Measurements from ENCODE around the gene DOCK7.

The DOCK7 gene

GRCh38 chr1:62561306-62561705 is 126.9 kb downstream of the DOCK7 start:
- Histone ChIP-seq H3K36me3 (ENCODE audit: control insufficient read depth, low read length) (no peaks in the 10 kb centered on the region), H4K20me1 (ENCODE audit: control insufficient read depth, insufficient read depth, low read depth, low read length) (no peaks in the 10 kb centered on the region), H3F3A (ENCODE audit: control insufficient read depth, insufficient read depth) (no peaks in the 10 kb centered on the region), H3K9me2 (replicated peaks; ENCODE audit: control insufficient read depth, low read length) (no peaks in the 10 kb centered on the region), H3K27me3 (ENCODE audit: control insufficient read depth, low read length) (no peaks in the 10 kb centered on the region), H3K9me3 (ENCODE audit: control insufficient read depth, insufficient read depth, low read length) (no peaks in the 10 kb centered on the region), H3K4me3 (ENCODE audit: low read length) (no peak overlapping the region), H3K4me2 (ENCODE audit: low read length) (no peak overlapping the region), H3K79me2 (ENCODE audit: control insufficient read depth, low read length) (no peaks in the 10 kb centered on the region), H3K4me1 (ENCODE audit: control insufficient read depth, low read length) (no peaks in the 10 kb centered on the region), H3K27ac (ENCODE audit: low read depth, low read length) (no peak overlapping the region)
- no peak for TF ChIP-seq EZH2phosphoT487 (IDR thresholded peaks at IDR 0.05; ENCODE audit: borderline replicate concordance, low read length)
- TF ChIP-seq, protein P1, sequence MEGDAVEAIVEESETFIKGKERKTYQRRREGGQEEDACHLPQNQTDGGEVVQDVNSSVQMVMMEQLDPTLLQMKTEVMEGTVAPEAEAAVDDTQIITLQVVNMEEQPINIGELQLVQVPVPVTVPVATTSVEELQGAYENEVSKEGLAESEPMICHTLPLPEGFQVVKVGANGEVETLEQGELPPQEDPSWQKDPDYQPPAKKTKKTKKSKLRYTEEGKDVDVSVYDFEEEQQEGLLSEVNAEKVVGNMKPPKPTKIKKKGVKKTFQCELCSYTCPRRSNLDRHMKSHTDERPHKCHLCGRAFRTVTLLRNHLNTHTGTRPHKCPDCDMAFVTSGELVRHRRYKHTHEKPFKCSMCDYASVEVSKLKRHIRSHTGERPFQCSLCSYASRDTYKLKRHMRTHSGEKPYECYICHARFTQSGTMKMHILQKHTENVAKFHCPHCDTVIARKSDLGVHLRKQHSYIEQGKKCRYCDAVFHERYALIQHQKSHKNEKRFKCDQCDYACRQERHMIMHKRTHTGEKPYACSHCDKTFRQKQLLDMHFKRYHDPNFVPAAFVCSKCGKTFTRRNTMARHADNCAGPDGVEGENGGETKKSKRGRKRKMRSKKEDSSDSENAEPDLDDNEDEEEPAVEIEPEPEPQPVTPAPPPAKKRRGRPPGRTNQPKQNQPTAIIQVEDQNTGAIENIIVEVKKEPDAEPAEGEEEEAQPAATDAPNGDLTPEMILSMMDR (IDR thresholded peaks at IDR 0.05; ENCODE audit: low read depth, low read length, poor library complexity, severe bottlenecking) = no peak

DNA sequence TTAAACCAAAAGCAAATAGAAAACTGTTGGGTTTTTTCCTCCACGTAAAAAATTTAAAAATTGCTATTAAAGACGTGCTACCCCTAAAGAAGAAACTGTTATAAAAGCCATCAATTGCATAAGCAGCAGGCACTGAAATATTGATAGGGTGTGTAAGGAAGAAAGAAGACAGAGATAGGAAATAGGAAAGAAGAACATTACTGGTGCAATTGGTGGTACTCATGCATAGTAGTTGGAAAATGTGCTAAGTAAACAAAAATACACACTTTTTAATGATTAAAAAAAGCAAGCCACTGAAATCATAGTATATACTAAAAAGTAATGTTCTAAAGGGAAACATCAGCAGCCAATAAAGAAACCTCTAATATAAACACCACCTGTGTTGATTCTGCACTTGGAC is 143.6 kb downstream of the DOCK7 start:
- Histone ChIP-seq H3K27ac (ENCODE audit: low read depth, low read length) (no peak overlapping the region), H3K4me1 (ENCODE audit: control insufficient read depth, low read length) (no peaks in the 10 kb centered on the region), H3K79me2 (ENCODE audit: control insufficient read depth, low read length) (no peaks in the 10 kb centered on the region), H3K9me2 (replicated peaks; ENCODE audit: control insufficient read depth, low read length) (no peaks in the 10 kb centered on the region), H3K4me3 (ENCODE audit: low read length) (no peak overlapping the region), H4K20me1 (ENCODE audit: control insufficient read depth, insufficient read depth, low read depth, low read length) (no peaks in the 10 kb centered on the region), H3K9me3 (ENCODE audit: control insufficient read depth, insufficient read depth, low read length) (no peaks in the 10 kb centered on the region), H3K27me3 (ENCODE audit: control insufficient read depth, low read length) (no peaks in the 10 kb centered on the region), H3K4me2 (ENCODE audit: low read length) (no peak overlapping the region), H3F3A (ENCODE audit: control insufficient read depth, insufficient read depth) (no peaks in the 10 kb centered on the region), H3K36me3 (ENCODE audit: control insufficient read depth, low read length) (no peaks in the 10 kb centered on the region)
- TF ChIP-seq EZH2phosphoT487 (IDR thresholded peaks at IDR 0.05; ENCODE audit: borderline replicate concordance, low read length) = no peak
- TF ChIP-seq, protein P1 (IDR thresholded peaks at IDR 0.05; ENCODE audit: low read depth, low read length, poor library complexity, severe bottlenecking) = no peak

GRCh38 chr1:62541048-62541447 is 147.1 kb downstream of the DOCK7 start:
- Histone ChIP-seq H3K9me2 (replicated peaks; ENCODE audit: control insufficient read depth, low read length) (no peaks in the 10 kb centered on the region), H3K4me3 (ENCODE audit: low read length) (no peak overlapping the region), H3F3A (ENCODE audit: control insufficient read depth, insufficient read depth) (no peaks in the 10 kb centered on the region), H3K79me2 (ENCODE audit: control insufficient read depth, low read length) (no peaks in the 10 kb centered on the region), H3K27ac (ENCODE audit: low read depth, low read length) (no peak overlapping the region), H3K4me2 (ENCODE audit: low read length) (no peak overlapping the region), H3K36me3 (ENCODE audit: control insufficient read depth, low read length) (no peaks in the 10 kb centered on the region), H3K9me3 (ENCODE audit: control insufficient read depth, insufficient read depth, low read length) (no peaks in the 10 kb centered on the region), H3K4me1 (ENCODE audit: control insufficient read depth, low read length) (no peaks in the 10 kb centered on the region), H3K27me3 (ENCODE audit: control insufficient read depth, low read length) (no peaks in the 10 kb centered on the region), H4K20me1 (ENCODE audit: control insufficient read depth, insufficient read depth, low read depth, low read length) (no peaks in the 10 kb centered on the region)
- no peak for TF ChIP-seq EZH2phosphoT487 (IDR thresholded peaks at IDR 0.05; ENCODE audit: borderline replicate concordance, low read length)
- TF ChIP-seq, protein P1 (IDR thresholded peaks at IDR 0.05; ENCODE audit: low read depth, low read length, poor library complexity, severe bottlenecking) = no peak

DNA sequence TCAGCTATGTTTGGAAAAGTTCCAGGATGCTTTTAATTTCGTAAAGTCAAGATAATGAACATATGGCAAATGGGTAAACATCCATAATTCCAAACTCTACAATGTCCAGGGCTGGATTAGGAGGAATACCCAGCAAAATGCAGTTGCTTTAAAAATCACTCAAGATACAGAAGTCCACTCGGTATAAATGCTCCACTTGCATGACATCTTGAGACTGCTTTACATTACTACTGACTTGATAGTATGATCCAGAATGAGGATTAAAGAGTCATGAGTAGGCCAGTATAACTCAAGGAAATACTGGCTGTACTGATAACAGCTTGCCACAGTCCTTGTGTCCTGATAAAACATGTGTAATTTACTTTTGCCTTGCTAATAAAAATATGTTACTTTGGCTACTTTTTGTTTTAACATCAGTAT is 149.1 kb downstream of the DOCK7 start:
- TF ChIP-seq EZH2phosphoT487 (IDR thresholded peaks at IDR 0.05; ENCODE audit: borderline replicate concordance, low read length) = no peak
- TF ChIP-seq, protein P1 (IDR thresholded peaks at IDR 0.05; ENCODE audit: low read depth, low read length, poor library complexity, severe bottlenecking) = no peak

More for the DNA sequence above, 149.1 kb downstream of the DOCK7 start:
- Histone ChIP-seq H3K9me2 (replicated peaks; ENCODE audit: control insufficient read depth, low read length) (no peaks in the 10 kb centered on the region), H3K79me2 (ENCODE audit: control insufficient read depth, low read length) (no peaks in the 10 kb centered on the region), H3K4me1 (ENCODE audit: control insufficient read depth, low read length) (no peaks in the 10 kb centered on the region), H3K27ac (ENCODE audit: low read depth, low read length) (no peak overlapping the region), H3K4me2 (ENCODE audit: low read length) (no peak overlapping the region), H4K20me1 (ENCODE audit: control insufficient read depth, insufficient read depth, low read depth, low read length) (no peaks in the 10 kb centered on the region), H3K9me3 (ENCODE audit: control insufficient read depth, insufficient read depth, low read length) (no peaks in the 10 kb centered on the region), H3K4me3 (ENCODE audit: low read length) (no peak overlapping the region), H3K27me3 (ENCODE audit: control insufficient read depth, low read length) (no peaks in the 10 kb centered on the region), H3F3A (ENCODE audit: control insufficient read depth, insufficient read depth) (no peaks in the 10 kb centered on the region), H3K36me3 (ENCODE audit: control insufficient read depth, low read length) (no peaks in the 10 kb centered on the region)

Measured in DOHH2 (cell line).